Stimulated activated CD8-positive, alpha-beta memory T cell treated with anti-CD3 and anti-CD28 coated beads, Interleukin-15, amount 100 ng/mL, for 1 hour (primary cell): ENCODE data around the gene CFH.
"Not testable (repeated sequence)": the region's sequence is repeated elsewhere in the genome, so short reads cannot be mapped to it uniquely, and the experiment has no call there.

ENCODE experiments used
- DNase-seq: peaks from one replicate; pipeline ENCODE4 v3.0.0-alpha.2; 2020; ENCODE audit warnings: low read depth

Gene CFH

GRCh38 chr1:196667131-196667530, 15.3 kb downstream of the CFH start:
- DNase-seq, result no peak

GRCh38 chr1:196669051-196669450, 17.2 kb downstream of the CFH start:
- DNase-seq, result no peak

DNA sequence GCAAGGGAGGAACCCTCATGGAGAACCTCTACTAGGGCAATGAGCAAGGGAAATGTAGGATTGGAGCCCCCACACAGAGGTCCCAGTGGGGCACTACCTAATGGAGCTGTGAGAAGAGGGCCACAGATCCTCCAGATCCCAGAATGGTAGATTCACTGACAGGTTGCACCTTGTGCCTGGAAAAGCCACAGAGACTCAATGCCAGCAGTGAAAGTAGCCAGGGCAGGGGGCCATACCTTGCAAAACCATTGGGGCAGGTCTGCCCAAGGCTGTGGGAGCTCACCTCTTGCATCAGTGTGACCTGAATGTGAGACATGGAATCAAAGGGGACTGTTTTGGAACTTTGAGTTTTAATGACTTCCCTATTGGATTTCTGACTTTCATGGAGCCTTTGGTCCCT, 17.9 kb downstream of the CFH start:
- no peak for DNase-seq

DNA sequence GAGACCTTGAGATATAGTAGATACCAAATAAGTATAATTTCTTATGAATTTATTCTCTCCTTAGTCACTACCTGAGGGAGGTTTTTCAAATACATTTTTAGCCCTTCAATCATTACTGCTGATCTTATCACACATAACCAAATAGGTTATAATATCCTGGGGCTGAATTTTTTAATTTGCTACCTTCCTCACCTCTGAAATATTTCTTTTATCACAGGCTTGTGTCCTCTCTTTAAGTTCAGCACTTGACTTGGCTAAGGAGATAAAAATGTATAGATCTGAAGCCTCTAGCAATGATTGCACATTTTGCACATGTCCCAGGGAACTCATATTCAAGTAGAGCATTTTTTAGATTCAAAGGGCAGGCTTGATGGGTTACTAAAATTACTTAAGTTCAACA, 23.1 kb downstream of the CFH start:
- DNase-seq, result no peak

- DNase-seq, result no peak
Observed at GRCh38 chr1:196677781-196678509, 26.1 kb downstream of the CFH start.

DNA sequence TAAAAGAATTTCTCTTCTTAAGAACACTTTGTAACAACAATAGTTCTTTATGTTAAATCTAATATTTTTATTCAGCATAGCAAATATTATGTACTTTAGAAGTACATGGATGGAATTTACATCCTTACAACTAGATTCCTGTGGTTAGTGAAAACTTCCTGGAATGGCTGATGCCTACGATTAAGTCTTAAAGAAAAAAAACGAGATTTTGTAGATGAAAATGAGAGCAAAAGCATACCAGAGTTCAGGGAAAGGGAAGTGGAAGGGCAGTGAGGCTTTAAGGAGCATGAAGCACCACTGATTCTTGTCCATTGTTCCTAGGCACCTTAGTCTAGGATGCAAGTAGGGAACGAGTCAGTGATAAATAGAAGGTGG, 26.7 kb downstream of the CFH start:
- DNase-seq, result no peak

DNA sequence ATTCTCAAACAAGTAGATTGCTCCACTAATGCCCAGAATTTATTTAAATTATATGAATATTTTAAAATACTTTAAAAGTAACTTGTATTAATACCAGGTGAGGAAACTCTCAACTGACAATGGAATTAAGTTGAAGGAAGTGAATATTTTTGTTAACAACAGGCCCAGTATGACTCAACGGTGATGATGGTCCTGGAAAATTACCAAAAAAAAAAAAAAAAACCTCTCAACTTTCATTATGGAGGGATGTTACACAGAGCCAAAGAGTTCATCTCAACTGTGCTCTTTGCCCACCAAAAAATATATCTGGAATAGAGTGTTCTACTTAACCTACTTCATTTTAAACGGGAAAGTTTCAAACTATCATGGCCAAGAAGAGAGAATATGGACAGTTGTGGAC, 28.3 kb downstream of the CFH start:
- no peak for DNase-seq

GRCh38 chr1:196684476-196684875, 32.6 kb downstream of the CFH start:
- no peak for DNase-seq

DNA sequence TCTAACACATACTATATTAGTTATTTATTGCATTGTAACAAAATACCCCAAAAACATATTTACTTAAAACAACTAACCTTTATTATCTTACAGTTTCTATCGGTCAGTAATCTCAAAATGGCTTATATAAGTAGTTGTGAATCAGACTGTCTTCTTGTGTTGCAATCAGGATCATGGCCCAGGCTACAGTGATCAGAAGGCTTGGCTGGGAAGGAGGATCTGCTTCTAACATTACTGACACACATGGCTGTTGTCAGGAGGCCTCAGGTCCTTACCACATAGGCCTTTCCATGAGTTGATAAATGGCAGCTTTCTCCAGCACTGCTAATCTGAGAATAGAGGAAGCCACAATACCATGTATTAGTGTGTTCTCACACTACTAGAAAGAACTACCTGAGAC, 33.7 kb downstream of the CFH start:
- no peak for DNase-seq

GRCh38 chr1:196689001-196689400, 37.2 kb downstream of the CFH start:
- no peak for DNase-seq

- DNase-seq, result no peak
Observed at GRCh38 chr1:196690582-196690981, 38.7 kb downstream of the CFH start.

DNA sequence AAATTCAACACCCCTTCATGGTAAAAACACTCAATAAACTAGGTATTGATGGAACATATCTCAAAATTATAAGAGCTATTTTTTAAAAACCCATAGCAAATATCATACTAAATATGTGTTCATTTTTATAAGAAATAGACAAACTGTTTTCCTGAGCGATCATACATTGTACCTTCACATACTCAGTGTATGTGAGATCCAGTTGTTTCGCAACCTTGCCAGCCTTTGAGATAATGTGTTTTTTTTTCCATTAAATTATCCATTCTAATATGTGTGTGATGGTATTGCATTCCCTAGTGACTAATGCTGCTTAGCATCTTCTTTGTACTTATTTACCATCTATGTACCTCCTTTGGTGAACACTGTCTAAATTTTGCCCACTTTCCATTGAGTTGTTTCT, 47.1 kb downstream of the CFH start:
- no peak for DNase-seq

DNA sequence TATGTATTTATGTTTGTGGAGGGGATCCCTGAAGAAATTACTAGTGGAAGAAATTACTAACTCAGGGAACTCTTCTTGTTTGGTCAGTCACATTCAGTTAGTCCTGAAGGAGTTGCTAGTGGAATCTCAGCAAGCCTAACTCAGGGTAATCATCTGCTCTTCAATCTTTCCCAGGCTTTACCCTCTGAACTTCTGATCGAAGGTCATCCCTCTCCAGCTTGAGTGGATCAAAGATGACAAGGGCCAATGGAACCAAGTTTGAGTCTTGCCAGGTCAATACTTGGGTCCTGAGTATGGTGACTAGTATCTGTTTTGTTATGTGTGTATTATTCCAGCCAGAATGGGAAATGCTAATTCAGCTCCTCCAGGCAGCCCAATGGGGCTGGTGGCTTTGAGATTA, 49.3 kb downstream of the CFH start:
- no peak for DNase-seq

DNA sequence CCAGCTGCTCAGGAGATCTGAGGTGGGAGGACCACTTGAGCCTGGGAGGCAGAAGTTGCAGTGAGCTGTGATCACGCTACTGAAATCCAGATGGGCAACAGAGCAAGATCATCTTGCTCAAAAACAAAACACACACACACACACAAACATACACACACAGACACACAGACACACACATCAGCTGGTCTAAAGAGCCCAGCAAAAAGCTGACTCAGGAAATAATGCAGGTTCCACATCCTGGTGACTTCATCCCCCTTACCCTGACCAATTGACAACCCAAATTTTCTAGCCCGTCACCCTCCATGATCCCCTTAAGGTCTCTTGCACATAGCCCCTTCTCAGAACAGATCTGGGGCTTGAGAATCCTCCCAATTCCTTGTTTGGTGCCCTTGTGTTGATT, 58.0 kb downstream of the CFH start:
- not testable (repeated sequence) for DNase-seq

GRCh38 chr1:196717868-196718267, 66.0 kb downstream of the CFH start:
- no peak for DNase-seq

GRCh38 chr1:196723325-196724185, 71.7 kb downstream of the CFH start:
- no peak for DNase-seq

DNA sequence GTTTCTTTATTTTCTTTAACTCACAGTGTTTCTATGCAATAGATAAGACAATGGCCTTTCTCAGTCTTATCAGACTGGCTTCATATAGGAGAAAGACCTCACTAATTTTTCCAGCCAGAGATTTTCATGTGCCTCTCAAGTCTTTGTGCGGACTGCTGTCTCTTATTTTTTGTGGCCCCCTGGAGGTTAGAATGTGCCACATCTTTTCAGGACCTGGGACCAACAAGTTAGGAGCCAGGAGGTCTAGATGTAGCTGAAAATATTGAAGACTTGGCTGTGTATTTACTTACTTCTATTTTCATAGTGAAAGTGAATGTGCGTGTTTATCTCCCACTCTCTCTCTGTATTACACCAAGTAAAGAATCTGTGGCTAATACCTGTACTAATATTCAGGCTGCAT, 80.7 kb downstream of the CFH start:
- no peak for DNase-seq

- no peak for DNase-seq
Observed at GRCh38 chr1:196733091-196733970, 81.5 kb downstream of the CFH start.

DNA sequence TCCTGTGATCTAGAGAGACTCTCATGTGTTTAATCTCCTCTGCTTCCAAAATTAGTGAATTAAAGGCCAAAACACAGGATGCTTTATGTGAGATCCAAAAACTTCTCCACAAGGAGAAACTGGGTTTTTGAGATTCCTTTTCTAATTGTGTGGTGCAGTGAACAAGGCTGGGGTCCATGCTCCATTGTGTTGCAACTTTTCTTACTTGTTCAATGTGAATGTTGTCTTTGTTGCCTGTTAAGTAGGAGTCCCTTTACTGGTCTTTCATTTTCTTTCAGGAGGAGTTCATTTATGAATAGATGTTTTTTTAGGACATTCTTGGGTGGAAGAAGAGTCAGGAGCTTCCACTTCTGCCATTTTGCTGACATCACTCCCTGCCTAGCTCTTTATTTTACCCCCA, 82.2 kb downstream of the CFH start:
- DNase-seq, result no peak

GRCh38 chr1:196734460-196734859, 82.6 kb downstream of the CFH start:
- DNase-seq, result no peak

DNA sequence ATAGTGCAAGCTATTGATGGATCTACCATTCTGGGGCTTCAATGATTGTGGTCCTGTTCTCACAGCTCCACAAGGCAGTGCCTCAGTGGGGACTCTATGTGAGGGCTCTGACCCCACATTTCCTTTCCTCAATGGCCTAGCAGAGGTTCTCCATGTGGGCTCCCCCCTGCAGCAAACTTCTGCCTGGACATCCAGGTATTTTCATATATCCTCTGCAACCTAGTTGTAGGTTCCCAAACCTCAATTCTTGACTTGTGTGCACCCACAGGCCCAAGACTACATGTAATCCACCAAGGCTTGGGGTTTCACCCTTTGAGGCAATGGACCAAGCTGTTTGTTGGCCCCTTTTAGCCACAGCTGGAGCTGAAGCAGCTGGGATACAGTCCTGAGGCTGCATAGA, 86.9 kb downstream of the CFH start:
- DNase-seq, result no peak

- not testable (repeated sequence) for DNase-seq
Observed at GRCh38 chr1:196743244-196743643, 91.4 kb downstream of the CFH start.
